Thoracic aorta (tissue), 2 donors: ENCODE data around the gene UFD1. TPM values are rescaled to one million over a fixed set of nuclear protein-coding genes. Genes with fewer than 3 reads are reported as not detected.

Source experiments
- ATAC-seq: fragments of 150-250 bp; one replicate; pipeline ENCODE4 v1.8.0; 2017; ENCODE audit warnings: low read depth; ENCODE audit not compliant: insufficient number of reproducible peaks, low FRiP score
- DNase-seq: peaks from one replicate; pipeline ENCODE4 v3.0.0-alpha.2; 2020; ENCODE audit warnings: low spot score
- H3K27ac ChIP-seq, 2 donors: fragments of 200-600 bp; sonication (generic); 1 replicate in 1 of 2; 2 replicates in 1 of 2; pipeline ENCODE4 v1.5.1; 2016; ENCODE audit warnings: mild to moderate bottlenecking in 2 of 2, moderate library complexity in 2 of 2
- H3K27me3 ChIP-seq: fragments of 200-600 bp; sonication (generic); replicated peaks from 2 replicates; pipeline ENCODE4 v1.6.0; 2016; ENCODE audit warnings: mild to moderate bottlenecking; ENCODE audit not compliant: insufficient read depth
- H3K36me3 ChIP-seq: fragments of 200-600 bp; sonication (generic); one replicate; pipeline ENCODE4 v1.5.1; 2016
- H3K4me1 ChIP-seq, 2 donors: fragments of 200-600 bp; sonication (generic); 1 replicate in 1 of 2; 2 replicates in 1 of 2; pipeline versions ENCODE4 v1.5.1 to v1.6.0; 2016; ENCODE audit warnings: low read depth in 2 of 2, mild to moderate bottlenecking in 1 of 2; ENCODE audit not compliant: control insufficient read depth in 1 of 2
- H3K4me3 ChIP-seq: fragments of 200-600 bp; sonication (generic); 2 replicates; pipeline ENCODE4 v1.5.1; 2016; ENCODE audit warnings: mild to moderate bottlenecking
- H3K9me3 ChIP-seq: fragments of 200-600 bp; sonication (generic); 2 replicates; pipeline ENCODE4 v1.5.1; 2016
- CTCF ChIP-seq: fragments of 200-600 bp; sonication (generic); IDR thresholded peaks from one replicate; pipeline ENCODE4 v1.5.1; 2019; ENCODE audit warnings: antibody characterized with exemption
- total RNA-seq, 2 donors: library from RNA; depleted of rRNA; stranded (reverse); fragments of >200 nt; gene quantifications; one replicate each; pipeline versions ENCODE4 v1.1.0 to v1.2.3, GENCODE V29; 2016

Gene UFD1
- total RNA-seq, 2 donors from 2014 or later: 32.0 to 32.5 TPM

DNA sequence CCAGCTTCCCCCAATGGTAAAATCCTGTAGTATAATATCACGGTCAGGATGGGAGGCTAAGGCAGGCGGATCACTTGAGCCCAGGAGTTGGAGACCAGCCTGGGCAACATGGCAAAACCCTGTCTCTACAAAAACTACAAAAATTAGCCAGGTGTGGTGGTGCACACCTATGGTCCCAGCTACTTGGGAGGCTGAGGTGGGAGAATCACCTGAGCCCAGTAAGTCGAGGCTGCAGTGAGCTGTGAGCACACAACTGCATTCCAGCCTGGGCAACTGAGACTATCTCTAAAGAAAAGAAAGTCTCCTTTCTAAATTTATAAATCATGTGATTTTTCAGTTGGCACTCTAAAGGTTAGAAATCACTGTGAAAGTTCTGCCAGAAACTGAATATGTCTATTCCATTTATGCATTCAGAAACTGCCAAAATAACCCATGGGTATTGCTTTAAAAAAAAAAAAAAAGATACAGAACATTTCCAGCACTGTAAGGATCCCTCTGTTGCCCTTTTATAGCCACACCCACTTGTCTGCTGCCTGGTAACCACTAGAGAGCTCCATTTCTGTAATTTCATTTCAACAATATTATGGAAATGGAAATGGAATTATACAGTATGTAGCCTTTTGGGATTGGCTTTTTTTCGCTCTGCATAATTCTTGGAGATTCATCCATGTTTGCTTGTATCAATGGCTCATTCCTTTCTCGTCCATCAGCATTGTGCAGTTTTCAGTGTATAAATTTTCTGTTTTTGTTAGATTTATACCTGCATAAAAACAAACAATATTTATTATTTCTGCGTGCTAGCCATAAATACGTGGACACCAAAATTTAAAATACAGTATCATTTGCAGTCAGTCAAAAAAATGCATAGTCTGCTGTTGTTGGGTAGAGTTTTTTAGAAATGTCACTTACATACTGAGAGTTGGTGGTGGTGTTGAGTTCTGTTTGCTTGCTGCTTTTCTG lies 10.2 kb upstream of the UFD1 start:
- DNase-seq: no peak
- H3K4me3 ChIP-seq: no peak overlapping the region
- no peak overlapping the region for H3K27ac ChIP-seq
- no peak for ATAC-seq
- no peaks in the 10 kb centered on the region for H3K27me3 ChIP-seq
- no peaks in the 10 kb centered on the region for H3K9me3 ChIP-seq
- no peaks in the 10 kb centered on the region for H3K36me3 ChIP-seq
- no peak for TF ChIP-seq CTCF
- H3K4me1 ChIP-seq: peaks cover 0 to 7% of the 10 kb centered on the region in 2 donors

DNA sequence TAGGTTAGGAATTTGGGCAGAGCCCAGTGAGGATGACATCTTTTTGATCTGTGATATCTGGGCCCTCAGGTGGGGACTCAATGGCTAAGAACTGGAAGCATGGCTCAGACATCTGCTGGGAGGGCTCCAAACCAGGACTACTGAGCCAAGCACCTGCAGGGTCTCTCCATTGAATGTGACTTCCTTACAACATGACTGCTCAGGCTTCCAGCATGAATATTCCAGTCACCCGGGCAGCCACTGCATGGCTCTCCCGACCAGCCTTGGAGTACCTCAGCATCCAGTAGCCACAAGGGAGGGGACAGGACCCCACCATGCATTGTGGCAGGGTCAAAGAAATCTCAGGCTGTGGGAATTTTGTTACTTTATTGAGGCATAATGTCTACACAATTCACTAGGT lies 9.3 kb upstream of the UFD1 start:
- no peak overlapping the region for H3K27ac ChIP-seq
- H3K4me1 ChIP-seq: peaks cover 0 to 7% of the 10 kb centered on the region in 2 donors
- no peak for ATAC-seq
- no peak for DNase-seq
- no peak for TF ChIP-seq CTCF
- H3K36me3 ChIP-seq: no peaks in the 10 kb centered on the region
- no peaks in the 10 kb centered on the region for H3K9me3 ChIP-seq
- no peak overlapping the region for H3K4me3 ChIP-seq
- no peaks in the 10 kb centered on the region for H3K27me3 ChIP-seq

GRCh38 chr22:19483481-19484244 lies 4.7 kb upstream of the UFD1 start:
- Histone ChIP-seq H3K4me1 (peaks cover 3 to 5% of the 10 kb centered on the region in 2 donors), H3K27me3 (no peaks in the 10 kb centered on the region), H3K9me3 (no peaks in the 10 kb centered on the region), H3K27ac (no peak overlapping the region), H3K4me3 (no peak overlapping the region), H3K36me3 (no peaks in the 10 kb centered on the region)
- no peak for TF ChIP-seq CTCF
- DNase-seq (no peak), ATAC-seq (no peak)

GRCh38 chr22:19482297-19482696 lies 3.3 kb upstream of the UFD1 start:
- no peak for ATAC-seq
- Histone ChIP-seq H3K27me3 (no peaks in the 10 kb centered on the region), H3K27ac (no peak overlapping the region), H3K36me3 (no peaks in the 10 kb centered on the region), H3K4me3 (no peak overlapping the region), H3K9me3 (no peaks in the 10 kb centered on the region), H3K4me1 (peaks cover 12 to 13% of the 10 kb centered on the region in 2 donors)
- no peak for TF ChIP-seq CTCF
- DNase-seq: no peak

DNA sequence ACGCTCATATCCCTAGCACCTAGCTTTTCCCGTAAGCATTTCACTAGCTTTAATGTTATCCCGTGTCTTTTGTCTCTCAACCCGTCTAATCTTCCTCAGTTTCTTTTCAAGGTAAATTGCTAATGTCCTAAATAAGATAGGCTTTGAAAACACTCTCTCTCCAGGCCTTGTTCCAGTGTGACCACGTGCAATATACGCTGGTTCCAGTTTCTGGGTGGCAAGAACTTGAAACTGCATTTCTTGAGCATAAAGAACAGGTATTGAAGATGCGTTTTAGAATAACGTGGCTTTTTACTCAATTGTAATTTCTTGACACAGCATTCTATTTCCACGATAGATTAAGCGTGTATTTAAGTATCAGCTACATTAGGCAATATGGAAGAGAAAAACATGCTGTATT lies 1.8 kb upstream of the UFD1 start:
- Histone ChIP-seq H3K4me1 (peaks cover 16 to 17% of the 10 kb centered on the region in 2 donors), H3K4me3 (no peak overlapping the region), H3K27ac (no peak overlapping the region), H3K27me3 (no peaks in the 10 kb centered on the region), H3K9me3 (no peaks in the 10 kb centered on the region), H3K36me3 (no peaks in the 10 kb centered on the region)
- no peak for DNase-seq
- ATAC-seq: no peak
- no peak for TF ChIP-seq CTCF
